NCI-H2081 (cell line): ENCODE data around the gene LYPD3.

ENCODE experiments used
- DNase-seq, 2 experiments: peaks; one replicate each; lab custom pipeline; 2025; lab: John Stamatoyannopoulos, UW

LYPD3 gene

DNA sequence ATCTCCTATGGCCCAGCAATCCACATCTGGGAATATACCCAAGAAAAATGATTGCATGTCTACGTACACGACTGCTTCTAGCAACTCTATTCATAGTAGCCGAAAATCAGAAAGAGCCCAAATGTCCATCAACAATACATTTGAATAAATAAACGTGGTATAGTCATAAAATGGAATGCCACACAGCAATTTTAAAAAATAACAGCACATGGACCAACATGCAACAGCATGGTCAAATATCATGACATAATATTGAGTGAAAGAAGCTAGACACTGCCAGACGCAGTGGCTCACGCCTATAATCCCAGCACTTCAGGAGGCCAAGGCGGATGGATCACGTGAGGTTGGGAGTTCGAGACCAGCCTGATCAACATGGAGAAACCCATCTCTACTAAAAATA is 34.4 kb downstream of the LYPD3 start:
- no peak for DNase-seq

DNA sequence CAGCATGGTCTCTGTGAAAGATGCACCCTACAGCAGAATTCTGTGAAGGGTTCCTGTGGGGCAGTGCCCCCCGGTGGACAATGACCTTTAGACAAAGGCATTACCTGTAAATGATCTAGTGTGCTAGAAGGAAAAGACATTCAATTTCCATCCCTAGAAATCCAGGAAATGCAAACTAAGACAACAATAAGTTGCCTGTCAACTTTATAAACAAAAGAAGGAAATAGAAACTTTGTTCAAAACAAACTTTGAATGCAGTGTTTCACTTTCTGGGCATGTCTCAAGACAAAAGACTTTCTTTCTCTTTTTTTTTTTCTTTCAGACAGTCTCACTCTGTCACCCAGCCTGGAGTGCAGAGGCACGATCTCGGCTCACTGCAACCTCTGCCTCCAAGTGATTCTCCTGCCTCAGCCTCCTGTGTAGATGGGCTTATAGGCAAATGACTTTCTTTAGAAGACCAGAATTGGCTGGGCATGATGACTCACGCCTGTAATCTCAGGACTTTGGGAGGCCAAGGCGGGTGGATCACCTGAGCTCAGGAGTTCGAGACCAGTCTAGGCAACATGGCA is 35.2 kb downstream of the LYPD3 start:
- peak; percentile 4 to 6 for DNase-seq

DNA sequence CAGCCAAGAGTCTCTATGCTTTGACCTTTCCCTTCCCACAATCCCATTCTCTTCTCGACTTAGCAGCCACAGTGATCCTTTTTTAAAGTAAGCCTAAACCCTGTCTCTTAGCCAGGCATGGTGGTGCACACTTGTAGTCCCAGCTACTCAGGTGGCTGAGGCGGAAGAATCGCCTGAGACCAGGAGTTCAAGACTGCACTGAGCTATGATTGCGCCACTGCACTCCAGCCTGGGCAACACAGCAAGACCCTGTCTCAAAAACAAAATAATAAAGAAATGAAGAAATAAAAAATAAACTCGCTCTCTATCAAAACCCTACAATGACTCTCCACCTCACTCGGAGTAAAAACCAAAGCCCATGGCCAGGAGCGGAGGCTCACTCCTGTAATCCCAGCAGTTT is 36.0 kb downstream of the LYPD3 start:
- DNase-seq: no peak

DNA sequence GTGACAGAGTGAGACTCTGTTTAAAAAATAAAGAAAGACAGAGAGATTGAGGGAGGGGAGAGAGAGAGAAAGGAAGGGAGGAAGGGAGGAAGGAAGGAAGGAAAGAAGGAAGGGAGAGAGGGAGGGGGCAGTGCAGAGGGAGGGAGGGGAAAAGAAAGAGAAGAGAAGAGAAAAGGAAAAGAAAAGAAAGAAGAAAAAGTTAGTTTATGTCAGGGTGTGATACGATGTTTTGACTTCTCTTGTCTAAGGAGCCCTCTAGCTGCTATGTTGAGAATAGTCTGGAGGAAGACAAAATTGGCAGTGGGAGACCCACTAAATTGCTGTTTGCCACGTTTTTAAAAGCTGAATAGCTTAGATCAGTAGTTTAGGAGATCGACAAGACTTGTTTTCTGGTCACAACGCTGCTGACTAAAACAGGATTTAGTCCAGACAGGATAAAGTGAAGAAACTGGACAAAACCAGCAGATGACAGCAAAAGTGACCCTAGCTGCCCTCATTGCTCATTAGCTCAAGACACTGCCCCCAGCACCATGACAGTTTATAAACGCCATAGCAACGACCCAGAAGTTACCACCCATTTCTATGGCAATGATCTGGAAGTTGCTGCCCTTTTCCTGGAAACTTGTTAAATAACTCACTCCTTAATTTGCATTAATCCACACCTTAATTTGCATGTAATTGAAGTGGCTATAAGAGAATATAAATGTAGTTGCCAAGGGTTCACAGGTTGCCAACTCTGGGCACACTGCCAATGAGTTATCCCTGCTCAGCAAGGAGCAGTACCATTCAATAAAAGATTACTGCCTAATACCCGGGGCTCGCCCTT is 39.6 kb downstream of the LYPD3 start:
- peak; percentile 30 to 44 for DNase-seq

DNA sequence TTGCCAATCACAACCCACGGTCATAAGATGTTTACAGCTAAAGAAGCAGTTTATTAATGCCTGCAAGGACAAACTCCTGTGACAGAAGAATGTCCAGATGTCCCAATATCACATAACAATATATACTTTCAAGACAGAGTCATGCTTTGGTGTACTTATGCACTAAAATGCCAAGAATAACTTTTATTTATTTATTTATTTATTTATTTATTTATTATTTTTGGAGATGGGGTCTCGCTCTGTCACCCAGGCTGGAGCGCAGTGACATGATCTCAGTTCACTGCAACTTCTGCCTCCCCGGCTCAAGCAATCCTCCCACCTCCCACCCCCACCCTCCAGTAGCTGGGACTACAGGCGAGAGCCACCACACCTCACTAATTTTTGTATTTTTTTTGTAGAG is 41.6 kb downstream of the LYPD3 start:
- no peak for DNase-seq

DNA sequence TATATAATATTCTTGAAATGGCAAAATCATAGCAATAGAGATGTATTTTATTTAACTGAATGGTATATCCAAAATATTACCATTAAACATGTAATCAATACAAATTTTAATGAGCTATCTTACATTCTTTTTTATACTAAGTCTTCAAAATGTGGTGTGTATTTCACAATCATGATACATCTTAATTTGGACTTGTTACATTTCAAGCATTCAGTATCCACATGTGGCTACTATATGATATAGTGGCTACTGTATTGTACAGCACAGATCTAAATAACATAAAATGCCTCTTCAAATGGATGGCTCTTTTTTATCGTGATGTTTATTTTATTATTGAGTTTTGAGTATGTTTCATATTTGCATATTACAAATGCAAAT is 42.7 kb downstream of the LYPD3 start:
- no peak for DNase-seq

DNA sequence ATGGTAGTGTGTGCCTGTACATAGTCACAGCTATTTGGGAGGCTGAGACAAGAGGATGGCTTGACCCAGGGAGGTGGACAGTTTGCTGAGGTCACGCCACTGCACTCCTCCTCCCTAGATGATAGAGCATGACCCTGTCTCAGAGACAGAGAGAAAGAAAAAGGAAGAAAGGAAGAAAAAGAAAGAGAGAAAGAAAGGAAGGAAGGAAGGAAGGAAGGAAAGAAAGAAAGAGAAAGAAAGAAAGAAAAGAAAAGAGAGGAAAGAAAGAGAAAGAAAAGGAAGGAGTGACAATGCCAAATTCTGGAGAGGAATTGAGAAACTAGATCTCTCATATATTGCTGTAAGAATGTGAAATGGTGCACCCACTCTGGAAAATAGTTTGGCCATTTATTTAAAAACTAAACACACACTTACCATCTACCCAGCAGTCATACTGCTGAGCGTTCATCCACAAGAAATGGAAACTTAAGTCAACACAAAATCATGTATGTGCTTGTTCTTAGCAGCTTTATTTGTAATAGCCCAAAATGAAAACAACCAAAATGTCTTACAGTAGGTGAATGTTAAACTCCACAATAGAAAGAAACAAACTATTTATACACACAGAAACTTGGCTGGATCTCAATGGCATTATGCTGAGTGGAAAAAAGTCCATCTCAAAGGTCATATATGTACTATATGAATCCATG is 43.3 kb downstream of the LYPD3 start:
- DNase-seq: no peak

DNA sequence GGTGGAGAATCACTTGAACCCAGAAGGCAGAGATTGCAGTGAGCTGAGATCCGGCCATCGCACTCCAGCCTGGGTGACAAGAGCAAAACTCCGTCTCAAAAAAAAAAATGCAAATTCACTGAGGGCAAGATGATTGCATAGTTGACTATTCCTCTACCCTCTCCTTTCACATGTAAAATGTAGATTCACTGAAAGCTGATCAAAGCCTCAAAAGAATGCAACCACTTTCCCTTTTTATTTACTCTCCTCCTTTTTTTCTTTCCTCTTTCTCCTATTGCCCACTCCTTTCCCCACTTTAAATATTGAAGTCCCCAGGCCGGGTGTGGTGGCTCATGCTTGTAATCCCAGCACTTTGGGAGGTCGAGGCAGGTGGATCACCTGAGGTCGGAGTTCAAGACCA is 44.5 kb downstream of the LYPD3 start:
- no peak for DNase-seq

DNA sequence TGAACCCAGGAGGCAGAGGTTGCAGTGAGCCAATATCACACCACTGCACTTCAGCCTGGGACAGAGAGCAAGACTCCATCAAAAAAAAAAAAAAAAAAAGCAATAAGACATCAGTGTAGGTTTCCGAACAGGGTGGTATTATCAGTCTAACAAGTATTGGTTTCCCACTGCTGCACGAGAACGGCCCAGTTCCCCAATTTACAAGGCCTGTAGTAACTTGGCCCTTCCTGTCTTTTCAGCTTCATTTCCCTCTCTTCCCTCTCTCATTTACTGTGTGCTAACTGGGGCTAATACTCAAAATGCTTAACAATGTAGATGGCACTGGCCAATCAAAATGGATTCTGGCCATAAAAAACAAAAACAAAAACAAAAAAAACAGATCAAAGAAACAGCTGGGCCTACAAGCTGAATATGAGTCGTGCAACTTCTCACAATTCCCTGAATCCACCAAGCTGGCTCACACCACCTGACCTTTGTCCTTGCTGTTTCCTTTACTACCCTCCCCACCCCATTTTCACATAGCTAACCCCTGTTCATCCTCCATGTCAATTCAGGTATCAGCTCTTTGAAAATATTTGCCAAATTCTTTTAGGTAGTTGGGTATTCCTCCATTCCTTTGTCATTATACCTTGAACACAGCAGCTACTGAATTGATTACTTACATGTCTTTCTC is 48.3 kb downstream of the LYPD3 start:
- DNase-seq: no peak

DNA sequence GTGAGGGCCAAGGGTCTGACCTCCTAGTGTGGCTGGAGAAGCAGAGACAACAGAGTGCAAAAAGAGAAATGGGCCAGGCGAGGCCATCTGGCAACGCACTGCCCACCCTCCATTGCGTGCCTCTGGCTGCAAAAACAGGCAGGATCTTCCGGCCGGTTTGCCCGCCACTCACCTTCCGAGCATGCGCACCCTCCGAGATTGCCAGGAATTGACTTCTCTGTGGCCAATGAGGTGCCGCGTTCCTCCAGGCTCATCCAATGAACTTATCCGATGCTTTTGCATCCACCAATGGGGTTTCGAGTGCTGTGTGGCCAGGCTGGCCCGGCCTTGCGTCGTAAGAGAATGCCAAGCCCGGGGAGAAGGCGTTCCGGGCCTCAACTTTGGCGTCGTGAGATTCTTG is 50.9 kb downstream of the LYPD3 start, which contains the start of gene TEX101:
Gene TEX101, plus strand, starts transcription at position 337 of the 400 bp plus-strand sequence. CDS start 1,030 bp downstream, outside the sequence.
- no peak for DNase-seq

DNA sequence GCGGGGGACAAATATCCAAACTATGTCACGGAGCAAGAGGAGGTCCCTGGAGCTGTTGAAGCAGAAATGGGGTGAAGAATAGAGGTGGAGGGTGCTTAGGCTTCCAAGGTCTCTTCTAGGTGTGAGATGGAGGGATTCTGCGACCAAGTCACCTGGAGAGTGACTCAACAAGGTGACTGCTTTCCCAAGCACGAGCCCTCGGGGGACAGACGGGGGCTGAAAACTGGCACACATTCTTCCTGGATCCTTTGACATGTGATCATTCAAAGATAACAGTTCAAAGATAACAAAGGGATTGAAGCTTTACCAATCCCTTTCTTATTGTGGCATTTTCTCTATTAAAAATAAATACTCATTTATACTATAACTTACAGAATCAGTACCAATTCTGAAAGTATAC is 53.0 kb downstream of the LYPD3 start:
- DNase-seq: no peak
